Activated naive CD8-positive, alpha-beta T cell (primary cell): Measurements from ENCODE around the gene NMNAT3.

ENCODE experiments used
- H3K27ac Mint-ChIP-seq: one replicate; pipeline ENCODE4 v1.8.0; 2021; ENCODE audit warnings: mixed read lengths
- H3K27me3 Mint-ChIP-seq: one replicate; pipeline ENCODE4 v1.8.0; 2021; ENCODE audit warnings: mixed read lengths
- H3K36me3 Mint-ChIP-seq: one replicate; pipeline ENCODE4 v1.8.0; 2021; ENCODE audit warnings: mixed read lengths
- H3K4me1 Mint-ChIP-seq: one replicate; pipeline ENCODE4 v1.8.0; 2021; ENCODE audit warnings: low read depth, mixed read lengths
- H3K4me3 Mint-ChIP-seq: one replicate; pipeline ENCODE4 v1.8.0; 2021; ENCODE audit warnings: mild to moderate bottlenecking, mixed read lengths
- H3K9me3 Mint-ChIP-seq: one replicate; pipeline ENCODE4 v1.8.0; 2021; ENCODE audit warnings: low read depth, mixed read lengths

Gene NMNAT3

GRCh38 chr3:139523166-139523565 is 154.6 kb downstream of the NMNAT3 start:
- no peaks in the 10 kb centered on the region for H3K36me3 Mint-ChIP-seq
- H3K9me3 Mint-ChIP-seq = no peaks in the 10 kb centered on the region
- H3K4me1 Mint-ChIP-seq = no peaks in the 10 kb centered on the region
- no peak overlapping the region for H3K4me3 Mint-ChIP-seq
- no peak overlapping the region for H3K27ac Mint-ChIP-seq
- peaks cover 2% of the 10 kb centered on the region for H3K27me3 Mint-ChIP-seq

DNA sequence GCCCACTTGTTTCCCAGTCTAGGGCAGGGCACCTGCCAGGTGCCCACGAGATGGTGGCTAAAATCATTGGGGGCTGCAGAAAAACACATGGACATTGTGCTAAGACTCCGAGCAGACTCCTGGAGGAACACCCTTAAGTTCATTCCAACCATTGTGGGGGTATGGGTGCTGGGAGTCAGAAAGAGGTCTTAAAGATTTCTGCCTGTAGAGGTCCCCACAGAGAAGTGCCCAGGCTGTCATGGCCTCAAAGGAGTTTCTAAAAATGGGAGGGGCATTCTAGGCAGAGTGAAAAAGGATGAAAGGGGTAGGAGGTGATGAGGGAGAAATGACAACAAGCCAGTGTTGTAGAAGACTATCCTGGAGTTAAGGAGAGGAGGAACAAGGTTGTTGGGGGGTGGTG is 155.4 kb downstream of the NMNAT3 start:
- H3K27ac Mint-ChIP-seq = no peak overlapping the region
- H3K27me3 Mint-ChIP-seq = peaks cover 2% of the 10 kb centered on the region
- H3K4me3 Mint-ChIP-seq = no peak overlapping the region
- no peaks in the 10 kb centered on the region for H3K9me3 Mint-ChIP-seq
- no peaks in the 10 kb centered on the region for H3K4me1 Mint-ChIP-seq
- no peaks in the 10 kb centered on the region for H3K36me3 Mint-ChIP-seq

- H3K4me3 Mint-ChIP-seq = no peak overlapping the region
Measured at GRCh38 chr3:139521816-139522215, 156.0 kb downstream of the NMNAT3 start.

DNA sequence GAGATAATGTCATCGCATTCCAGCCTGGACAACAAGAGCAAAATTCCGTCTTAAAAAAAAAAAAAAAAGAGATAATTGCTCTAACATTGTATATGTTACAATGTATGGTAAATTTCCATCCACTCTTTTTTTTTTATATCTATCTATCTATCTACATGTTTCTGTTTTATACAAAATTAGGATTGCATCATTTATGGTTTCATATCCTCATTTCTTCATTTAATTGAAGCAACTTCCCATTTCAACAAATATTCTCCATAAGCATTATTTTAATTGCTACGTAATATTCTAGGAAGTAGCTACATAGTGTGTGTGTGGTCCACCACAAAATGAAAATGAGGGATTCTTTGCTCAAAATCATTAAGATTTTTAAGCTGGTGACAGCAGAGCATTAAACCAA is 156.6 kb downstream of the NMNAT3 start:
- Mint-ChIP-seq H3K27ac (no peak overlapping the region), H3K36me3 (no peaks in the 10 kb centered on the region), H3K27me3 (peaks cover 2% of the 10 kb centered on the region), H3K9me3 (no peaks in the 10 kb centered on the region), H3K4me1 (no peaks in the 10 kb centered on the region), H3K4me3 (no peak overlapping the region)

More at GRCh38 chr3:139521816-139522215, 156.0 kb downstream of the NMNAT3 start:
- Mint-ChIP-seq H3K27me3 (peaks cover 2% of the 10 kb centered on the region), H3K9me3 (no peaks in the 10 kb centered on the region), H3K36me3 (no peaks in the 10 kb centered on the region), H3K27ac (no peak overlapping the region), H3K4me1 (no peaks in the 10 kb centered on the region)

- Mint-ChIP-seq H3K9me3 (no peaks in the 10 kb centered on the region), H3K27me3 (peaks cover 2% of the 10 kb centered on the region), H3K4me1 (no peaks in the 10 kb centered on the region), H3K36me3 (no peaks in the 10 kb centered on the region), H3K4me3 (no peak overlapping the region), H3K27ac (no peak overlapping the region)
Measured at GRCh38 chr3:139519998-139520737, 157.6 kb downstream of the NMNAT3 start.

GRCh38 chr3:139518926-139519842 is 158.6 kb downstream of the NMNAT3 start:
- peaks cover 2% of the 10 kb centered on the region for H3K27me3 Mint-ChIP-seq
- H3K4me1 Mint-ChIP-seq = no peaks in the 10 kb centered on the region
- no peaks in the 10 kb centered on the region for H3K36me3 Mint-ChIP-seq
- H3K27ac Mint-ChIP-seq = no peak overlapping the region
- no peak overlapping the region for H3K4me3 Mint-ChIP-seq
- no peaks in the 10 kb centered on the region for H3K9me3 Mint-ChIP-seq

GRCh38 chr3:139518306-139518705 is 159.5 kb downstream of the NMNAT3 start:
- Mint-ChIP-seq H3K36me3 (no peaks in the 10 kb centered on the region), H3K27ac (no peak overlapping the region), H3K9me3 (no peaks in the 10 kb centered on the region), H3K27me3 (peaks cover 2% of the 10 kb centered on the region), H3K4me1 (no peaks in the 10 kb centered on the region), H3K4me3 (no peak overlapping the region)

GRCh38 chr3:139517321-139518065 is 160.3 kb downstream of the NMNAT3 start:
- Mint-ChIP-seq H3K9me3 (no peaks in the 10 kb centered on the region), H3K4me1 (no peaks in the 10 kb centered on the region), H3K27ac (no peak overlapping the region)

DNA sequence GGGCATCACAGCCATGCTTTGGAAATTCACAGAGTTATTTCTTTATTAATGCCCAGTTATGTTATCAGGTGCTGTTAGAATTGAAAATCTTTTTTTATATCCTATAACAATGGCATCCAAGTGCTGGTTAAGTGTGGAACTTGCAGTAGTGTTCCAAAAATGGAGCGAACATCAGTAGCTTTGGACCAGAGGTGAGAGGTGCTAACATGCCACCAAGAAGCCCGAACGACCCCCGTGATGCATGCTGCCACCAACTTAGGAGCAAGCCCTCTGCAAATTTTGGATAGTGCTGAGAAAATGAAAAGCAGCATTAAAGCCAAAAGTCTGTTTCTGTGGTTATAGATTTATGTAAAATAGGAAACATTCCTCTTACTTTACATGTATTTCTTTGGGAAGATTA is 163.0 kb downstream of the NMNAT3 start:
- no peak overlapping the region for H3K4me3 Mint-ChIP-seq
- no peaks in the 10 kb centered on the region for H3K9me3 Mint-ChIP-seq
- no peaks in the 10 kb centered on the region for H3K36me3 Mint-ChIP-seq
- no peak overlapping the region for H3K27ac Mint-ChIP-seq
- no peaks in the 10 kb centered on the region for H3K4me1 Mint-ChIP-seq
- peaks cover 2% of the 10 kb centered on the region for H3K27me3 Mint-ChIP-seq

More at GRCh38 chr3:139517321-139518065, 160.3 kb downstream of the NMNAT3 start:
- no peaks in the 10 kb centered on the region for H3K36me3 Mint-ChIP-seq
- peaks cover 2% of the 10 kb centered on the region for H3K27me3 Mint-ChIP-seq
- H3K4me3 Mint-ChIP-seq = no peak overlapping the region
